Dedifferentiated amniotic fluid mesenchymal stem cell (primary cell): Measurements from ENCODE around the gene CREB5.
"Not testable (repeated sequence)": the region's sequence is repeated elsewhere in the genome, so short reads cannot be mapped to it uniquely, and the experiment has no call there.

ENCODE experiments used
- DNase-seq: peaks from one replicate; pipeline ENCODE4 v3.0.0-alpha.2; 2016; ENCODE audit errors: extremely low spot score

The CREB5 gene

GRCh38 chr7:28776463-28777157 lies 364.3 kb downstream of the CREB5 start:
- no peak for DNase-seq

DNA sequence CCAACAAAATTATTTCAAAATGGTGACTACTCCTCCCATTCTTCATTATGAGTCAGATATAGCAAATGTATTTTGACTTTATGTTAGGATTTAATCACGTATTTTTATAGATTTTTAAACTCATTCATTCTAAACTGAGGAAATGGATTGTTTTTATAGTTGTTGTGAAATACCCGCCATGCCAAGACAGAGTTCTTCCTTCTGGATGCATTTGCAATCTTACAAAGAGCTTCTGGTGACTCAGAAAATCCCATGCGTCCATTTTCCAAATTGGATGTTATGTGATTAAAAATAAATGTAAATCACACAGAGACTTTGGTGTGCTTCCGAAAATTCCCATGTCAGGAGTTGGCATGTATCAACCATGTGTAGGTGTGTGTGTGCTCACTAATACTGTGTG lies 366.5 kb downstream of the CREB5 start:
- DNase-seq = no peak

DNA sequence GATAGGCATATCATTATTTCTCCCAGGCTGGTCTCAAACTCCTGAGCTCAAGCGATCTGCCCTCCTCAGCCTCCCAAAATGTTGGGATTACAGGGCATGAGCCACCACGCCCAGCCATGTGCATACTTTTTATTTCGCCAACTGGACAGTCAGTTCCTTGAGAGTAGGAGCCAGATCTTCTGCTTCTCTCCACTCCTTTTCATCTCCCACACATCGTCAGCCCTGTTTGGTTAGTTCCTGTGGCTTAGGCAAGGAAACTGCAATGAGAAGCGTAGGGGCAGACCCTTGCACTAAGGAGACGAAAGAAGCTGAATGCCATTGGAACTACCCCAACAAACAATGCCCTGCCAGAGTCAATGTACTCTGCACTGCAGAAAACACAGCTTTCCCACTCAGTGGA lies 367.6 kb downstream of the CREB5 start:
- DNase-seq = no peak

DNA sequence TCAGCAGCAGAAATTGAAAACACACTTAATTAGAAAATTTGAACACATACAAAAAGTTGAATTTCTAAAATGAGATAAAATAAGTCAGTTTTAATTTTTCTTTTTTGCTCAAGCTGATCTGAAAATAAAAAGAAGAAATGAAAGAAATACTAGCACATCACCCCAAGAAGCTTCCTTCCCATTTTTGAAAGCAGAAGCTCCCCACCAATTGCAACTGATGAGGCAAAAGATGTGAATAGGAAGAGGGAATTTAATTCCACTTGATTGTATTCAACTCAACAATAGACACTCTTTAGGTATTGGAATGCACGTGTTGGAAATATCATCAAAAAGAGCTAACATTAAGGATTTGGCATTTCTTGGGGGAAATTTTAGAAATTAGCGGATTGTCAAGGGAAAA lies 370.0 kb downstream of the CREB5 start:
- no peak for DNase-seq

- no peak for DNase-seq
These were observed 372.0 kb downstream of the CREB5 start for GRCh38 chr7:28784171-28784902.

- DNase-seq = no peak
These were observed 373.0 kb downstream of the CREB5 start for GRCh38 chr7:28785041-28785995.

GRCh38 chr7:28786156-28786555 lies 373.8 kb downstream of the CREB5 start:
- DNase-seq = not testable (repeated sequence)

DNA sequence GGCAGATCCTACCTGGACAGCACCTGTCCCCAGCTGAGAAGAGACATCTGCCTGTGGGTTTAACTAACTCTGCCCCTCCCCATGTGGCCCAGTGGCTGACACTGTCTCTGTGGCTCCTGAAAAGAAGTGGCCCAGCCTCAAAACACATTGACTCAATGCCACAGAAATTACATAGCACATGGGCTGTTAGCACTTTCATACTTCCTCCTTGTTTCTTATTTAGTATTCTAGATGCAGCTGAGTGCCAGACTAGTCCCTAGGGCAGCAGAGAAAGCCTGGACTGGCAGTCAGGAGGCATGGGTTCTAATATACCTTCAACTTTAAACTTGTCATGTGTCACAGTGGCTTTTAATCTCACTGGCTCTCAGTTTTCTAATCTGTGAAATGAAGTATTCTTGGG lies 374.8 kb downstream of the CREB5 start:
- DNase-seq = no peak

- DNase-seq = no peak
These were observed 378.1 kb downstream of the CREB5 start for GRCh38 chr7:28790467-28790866.

- DNase-seq = no peak
These were observed 380.5 kb downstream of the CREB5 start for GRCh38 chr7:28792858-28793257.

DNA sequence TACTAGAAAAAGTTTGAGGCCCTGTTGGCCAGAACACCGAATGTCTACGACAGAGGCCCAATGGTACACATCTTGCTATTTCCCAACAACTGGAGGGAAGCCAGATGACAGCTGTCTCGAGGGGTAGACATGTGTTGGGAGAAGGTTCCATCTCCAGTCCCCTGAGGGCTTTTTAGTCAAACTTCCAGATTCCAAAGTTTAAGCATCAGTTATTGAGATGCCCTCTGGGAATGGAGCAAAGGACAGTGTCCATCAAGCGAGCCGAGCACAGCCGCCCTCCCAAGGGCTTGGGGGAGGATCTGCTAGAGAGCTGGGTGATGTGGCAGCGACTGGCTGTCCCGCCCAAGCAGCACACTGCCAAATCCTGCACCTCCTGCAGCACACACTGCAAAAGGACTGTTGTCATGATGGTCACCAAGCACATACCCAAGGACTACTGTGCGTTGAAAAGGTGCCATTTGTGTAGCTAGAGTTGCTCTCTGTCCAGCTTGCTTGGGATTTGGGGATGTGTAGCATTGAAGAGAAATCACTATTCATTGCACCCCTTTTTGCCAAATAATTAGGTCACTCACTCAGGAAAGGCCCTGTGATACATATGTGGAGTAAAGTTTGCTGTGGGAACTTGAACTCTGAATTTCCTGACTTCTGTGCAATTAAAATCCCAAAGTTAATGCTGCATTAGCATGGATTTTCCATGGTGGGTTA lies 381.2 kb downstream of the CREB5 start:
- no peak for DNase-seq

DNA sequence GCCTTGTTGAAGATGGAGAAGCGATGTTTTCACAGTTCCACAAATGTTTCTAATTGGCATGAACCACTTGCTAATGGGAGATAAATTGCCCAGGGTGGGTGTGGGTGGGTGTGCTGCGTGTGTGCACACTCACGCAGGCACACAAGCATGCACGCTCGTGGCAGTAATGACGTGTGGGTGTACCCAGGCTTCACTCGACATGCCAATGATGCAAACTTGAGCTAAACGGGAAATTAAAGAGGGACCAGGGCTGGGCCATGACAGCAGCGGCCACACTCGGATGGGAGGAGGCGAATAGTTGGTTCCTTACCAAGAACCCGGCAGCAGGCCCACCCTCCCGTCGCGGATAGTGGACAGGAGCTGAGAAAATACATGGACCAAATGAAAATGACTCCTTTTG lies 386.0 kb downstream of the CREB5 start:
- DNase-seq = no peak

DNA sequence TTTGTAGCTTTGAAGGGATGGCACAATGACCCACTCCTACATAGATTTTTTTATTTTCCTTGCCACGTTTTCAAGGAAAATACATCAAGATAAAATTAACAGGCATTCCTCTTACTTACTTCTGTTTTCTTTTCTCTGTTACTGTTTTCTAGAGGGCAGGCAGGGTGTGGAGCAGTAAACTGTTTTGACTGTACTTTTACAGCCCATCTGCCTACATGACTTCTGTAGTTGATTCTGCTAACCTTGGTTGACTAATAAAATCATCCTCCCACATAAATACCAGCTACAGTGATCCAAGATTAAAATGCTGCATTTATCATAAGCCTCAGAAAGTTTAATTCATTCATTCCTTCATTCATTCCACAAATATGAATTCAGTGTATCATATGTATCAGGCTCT lies 387.3 kb downstream of the CREB5 start:
- DNase-seq = no peak

- DNase-seq = no peak
These were observed 387.8 kb downstream of the CREB5 start for GRCh38 chr7:28800150-28800549.

- DNase-seq = peak; percentile 22
These were observed 390.1 kb downstream of the CREB5 start for GRCh38 chr7:28802450-28802849.

- DNase-seq = no peak
These were observed 391.8 kb downstream of the CREB5 start for GRCh38 chr7:28804157-28804556.

DNA sequence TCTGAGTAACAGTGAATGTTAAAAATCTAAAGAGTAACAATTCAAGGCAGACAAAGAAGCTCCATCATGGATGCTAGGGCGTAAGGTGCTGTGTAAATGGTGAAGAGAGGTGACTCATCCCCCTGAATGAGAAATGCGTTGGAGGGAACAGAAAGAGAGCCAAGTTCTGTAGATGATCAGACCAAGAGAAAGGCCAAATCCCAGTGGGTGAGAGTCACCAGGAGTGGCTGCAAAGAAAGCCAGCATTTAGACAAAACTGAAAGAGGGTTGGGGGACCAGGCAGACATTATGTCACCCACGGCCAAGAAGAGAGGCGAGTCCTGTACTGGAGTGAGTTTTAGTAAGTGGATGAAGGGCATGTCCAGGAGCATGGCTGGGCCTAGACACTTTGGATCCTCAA lies 392.7 kb downstream of the CREB5 start:
- DNase-seq = no peak

DNA sequence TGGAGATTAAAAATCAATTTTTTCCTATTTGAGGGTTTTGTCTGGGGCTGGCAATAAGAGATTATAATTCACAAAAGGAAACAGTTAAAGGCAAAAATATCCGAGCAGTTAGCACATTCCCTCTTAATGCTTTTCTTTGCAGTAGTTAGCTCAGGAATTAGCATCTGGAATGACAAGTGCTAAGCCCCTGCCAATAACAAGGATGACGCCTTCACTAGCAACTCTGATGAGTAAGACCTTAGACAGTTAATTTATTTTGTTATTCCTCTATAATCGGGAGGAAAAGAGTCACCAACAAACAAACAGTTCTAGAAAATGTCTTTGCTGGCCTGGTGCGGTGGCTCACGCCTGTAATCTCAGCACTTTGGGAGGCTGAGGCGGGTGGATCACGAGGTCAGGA lies 394.5 kb downstream of the CREB5 start:
- no peak for DNase-seq

DNA sequence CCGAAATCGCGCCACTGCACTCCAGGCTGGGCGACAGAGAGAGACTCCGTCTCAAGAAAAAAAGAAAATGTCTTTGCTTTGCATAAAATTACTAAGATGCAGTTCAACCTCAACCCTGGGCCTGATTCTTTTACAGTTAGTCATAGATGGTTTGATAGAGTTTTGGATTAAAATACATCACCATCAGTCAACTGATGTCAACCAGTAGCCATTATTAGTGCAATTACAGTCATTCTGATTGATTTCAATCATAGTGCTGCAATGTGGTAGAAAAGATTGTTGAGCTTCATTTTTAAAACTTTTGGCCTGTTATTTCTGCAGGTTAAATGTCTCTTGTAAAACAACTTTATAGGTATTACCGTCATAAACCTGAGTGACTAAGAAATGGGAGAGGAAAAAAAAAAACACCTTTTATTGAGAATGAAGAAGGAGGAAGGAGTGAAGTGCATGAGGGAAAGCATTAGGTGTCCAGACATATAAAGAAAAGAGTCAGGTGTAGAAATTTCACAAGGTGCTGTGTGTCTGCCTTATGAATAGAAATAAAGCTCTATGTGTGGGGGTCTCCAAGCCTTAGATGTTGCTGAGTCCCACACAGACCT lies 395.2 kb downstream of the CREB5 start:
- no peak for DNase-seq

DNA sequence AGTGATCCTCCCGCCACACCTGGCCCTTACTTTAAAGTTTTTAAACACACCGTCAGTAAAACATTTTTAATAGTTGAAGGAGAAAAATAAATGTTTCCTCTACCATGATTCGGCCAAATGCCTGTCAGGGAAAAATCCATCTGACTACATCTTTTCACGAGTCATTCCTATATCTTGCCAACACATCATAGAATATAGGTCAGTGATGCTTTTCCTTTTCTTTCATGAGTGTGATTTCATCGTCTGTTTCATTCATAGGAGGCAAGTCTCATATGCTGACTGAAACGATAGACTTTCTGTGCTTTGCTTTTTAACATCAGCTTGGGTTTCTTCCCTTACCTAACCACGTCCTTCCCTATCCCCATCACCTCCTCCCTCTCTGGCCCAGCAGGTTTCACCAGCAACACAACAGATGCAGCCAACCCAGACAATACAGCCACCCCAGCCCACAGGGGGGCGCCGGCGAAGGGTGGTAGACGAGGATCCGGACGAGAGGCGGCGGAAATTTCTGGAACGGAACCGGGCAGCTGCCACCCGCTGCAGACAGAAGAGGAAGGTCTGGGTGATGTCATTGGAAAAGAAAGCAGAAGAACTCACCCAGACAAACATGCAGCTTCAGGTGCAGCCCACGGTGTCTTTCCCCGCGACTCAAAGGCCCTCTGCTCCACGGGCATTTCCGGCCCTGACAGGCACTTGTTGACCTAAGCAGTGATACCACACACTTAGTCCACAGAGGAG lies 396.6 kb downstream of the CREB5 start:
- no peak for DNase-seq

- no peak for DNase-seq
These were observed 398.7 kb downstream of the CREB5 start for GRCh38 chr7:28811008-28811407.
